Natural killer cell (primary cell): ENCODE data around the gene PRRG4. TPM values are rescaled to one million over a fixed set of nuclear protein-coding genes. Genes with fewer than 3 reads are reported as not detected.

Source experiments
- ATAC-seq, 3 donors: fragments of 150-1000 bp in 2 of 3; fragments of 200-7000 bp in 1 of 3; cut with Tn5 transposase; 1 replicate in 1 of 3; 2 replicates in 2 of 3; pipeline ENCODE4 v1.10.0; 2021; ENCODE audit warnings: mild to moderate bottlenecking in 2 of 3, moderate library complexity in 2 of 3
- DNase-seq, 2 donors: peaks; one replicate each; pipeline versions ENCODE4 v3.0.0 to v3.0.0-alpha.2; 2013 to 2021; ENCODE audit warnings: mixed read lengths in 1 of 2
- H3K27ac ChIP-seq: one replicate; pipeline ENCODE4 v1.5.1; 2013; ENCODE audit warnings: mild to moderate bottlenecking, low read length
- H3K27me3 ChIP-seq: one replicate; pipeline ENCODE4 v1.6.1; 2013; ENCODE audit warnings: low read length; ENCODE audit not compliant: control insufficient read depth, insufficient read depth
- H3K36me3 ChIP-seq: one replicate; pipeline ENCODE4 v1.6.1; 2013; ENCODE audit warnings: low read length; ENCODE audit not compliant: control insufficient read depth, insufficient read depth
- H3K4me1 ChIP-seq: one replicate; pipeline ENCODE4 v1.6.1; 2013; ENCODE audit warnings: low read length; ENCODE audit not compliant: control insufficient read depth, insufficient read depth
- H3K4me3 ChIP-seq: one replicate; pipeline ENCODE4 v1.5.1; 2013; ENCODE audit warnings: low read length
- H3K9me3 ChIP-seq: one replicate; pipeline ENCODE4 v1.6.1; 2013; ENCODE audit warnings: low read length; ENCODE audit not compliant: control insufficient read depth, insufficient read depth
- H3K27ac Mint-ChIP-seq, 2 donors: one replicate each; pipeline ENCODE4 v1.8.0; 2022; ENCODE audit warnings: mild to moderate bottlenecking in 2 of 2, mixed read lengths in 2 of 2, moderate library complexity in 1 of 2
- H3K27me3 Mint-ChIP-seq, 2 donors: one replicate each; pipeline ENCODE4 v1.8.0; 2022; ENCODE audit warnings: low read depth in 2 of 2, mixed read lengths in 2 of 2
- H3K36me3 Mint-ChIP-seq: one replicate; pipeline ENCODE4 v1.8.0; 2022; ENCODE audit warnings: mixed read lengths
- H3K4me1 Mint-ChIP-seq, 2 donors: one replicate each; pipeline ENCODE4 v1.8.0; 2022; ENCODE audit warnings: mixed read lengths in 2 of 2
- H3K4me3 Mint-ChIP-seq: one replicate; pipeline ENCODE4 v1.8.0; 2022; ENCODE audit warnings: mild to moderate bottlenecking, moderate library complexity, mixed read lengths
- H3K9me3 Mint-ChIP-seq, 2 donors: one replicate each; pipeline ENCODE4 v1.8.0; 2022; ENCODE audit warnings: mixed read lengths in 2 of 2
- CTCF ChIP-seq: fragments of 200-600 bp; IDR thresholded peaks from one replicate; pipeline ENCODE4 v1.8.0; 2022; ENCODE audit warnings: antibody characterized with exemption
- WGBS: methylation state at CpG from one replicate; pipeline ENCODE4 v1.1.7; 2013; ENCODE audit warnings: missing lambda C conversion rate; ENCODE audit not compliant: insufficient coverage; 5-methylcytosine and 5-hydroxymethylcytosine counted together
- intact Hi-C: fragments of 100-400 bp; cut with micrococcal nuclease; formaldehyde crosslinking; loops from one replicate; pipeline ENCODE4 v1.14.2; 2022
- total RNA-seq, 4 donors: library from RNA; stranded (reverse); fragments of 120-200 nt in 1 of 4; gene quantifications; one replicate each; pipeline versions ENCODE4 v1.2.3 to v1.2.4, GENCODE V29; 2013 to 2022

PRRG4 gene
- total RNA-seq, 3 donors from 2014 or later (not counting 1 experiment from before 2014, with no cell fraction given) = 0.14 to 0.25 (median 0.19) TPM

- Histone ChIP-seq H3K27ac (no peak overlapping the region), H3K4me3 (no peak overlapping the region), H3K36me3 (no peaks in the 10 kb centered on the region), H3K4me1 (peaks cover 11% of the 10 kb centered on the region), H3K27me3 (no peaks in the 10 kb centered on the region), H3K9me3 (no peaks in the 10 kb centered on the region)
- TF ChIP-seq CTCF = no peak
- H3K27ac Mint-ChIP-seq = no peak overlapping the region
- DNase-seq (no peak), ATAC-seq (no peak)
- no peaks in the 10 kb centered on the region for H3K9me3 Mint-ChIP-seq
- 100% methylated on average over 1 of the region's 1 CpG for WGBS
- H3K4me3 Mint-ChIP-seq = no peak overlapping the region
- H3K4me1 Mint-ChIP-seq = peaks cover 7 to 13% of the 10 kb centered on the region in 2 donors
- intact Hi-C loops = no loop called here
- peaks cover 12 to 16% of the 10 kb centered on the region in 2 donors for H3K27me3 Mint-ChIP-seq
- H3K36me3 Mint-ChIP-seq = no peaks in the 10 kb centered on the region
Observed at GRCh38 chr11:32827276-32827675, 2.5 kb upstream of the PRRG4 start.

GRCh38 chr11:32829157-32829679 is 509 bp upstream of the PRRG4 start:
- Mint-ChIP-seq H3K4me3 (peak overlapping the region; percentile 81), H3K36me3 (no peaks in the 10 kb centered on the region), H3K9me3 (no peaks in the 10 kb centered on the region), H3K27me3 (peaks cover 12% of the 10 kb centered on the region in 2 donors), H3K27ac (peak overlapping the region in 1 of 2 donors; percentile 40), H3K4me1 (peaks cover 7 to 13% of the 10 kb centered on the region in 2 donors)
- 0% methylated on average over 9 of the region's 12 CpGs for WGBS
- no peaks in the 10 kb centered on the region for H3K36me3 ChIP-seq
- no peaks in the 10 kb centered on the region for H3K9me3 ChIP-seq
- TF ChIP-seq CTCF = no peak
- intact Hi-C loops = no loop called here
- no peak for DNase-seq
- ATAC-seq = peak in 2 of 3 donors; percentile 29 to 38
- H3K4me3 ChIP-seq = peak overlapping the region; percentile 28
- H3K4me1 ChIP-seq = peaks cover 11% of the 10 kb centered on the region
- no peaks in the 10 kb centered on the region for H3K27me3 ChIP-seq
- H3K27ac ChIP-seq = no peak overlapping the region

GRCh38 chr11:32830413-32830738 is 649 bp downstream of the PRRG4 start:
- DNase-seq = no peak
- no peak for TF ChIP-seq CTCF
- intact Hi-C loops = no loop called here
- H3K36me3 Mint-ChIP-seq = no peaks in the 10 kb centered on the region
- peaks cover 7 to 13% of the 10 kb centered on the region in 2 donors for H3K4me1 Mint-ChIP-seq
- no peaks in the 10 kb centered on the region for H3K9me3 ChIP-seq
- peak overlapping the region; percentile 31 for H3K4me3 ChIP-seq
- peaks cover 11% of the 10 kb centered on the region for H3K4me1 ChIP-seq
- no peak overlapping the region for H3K27ac ChIP-seq
- ATAC-seq = peak in 1 of 3 donors; percentile 29
- no peak overlapping the region for H3K27ac Mint-ChIP-seq
- H3K9me3 Mint-ChIP-seq = no peaks in the 10 kb centered on the region
- WGBS = 3% methylated on average over 4 of the region's 6 CpGs
- H3K27me3 Mint-ChIP-seq = peaks cover 12% of the 10 kb centered on the region in 2 donors
- peak overlapping the region; percentile 70 for H3K4me3 Mint-ChIP-seq
- H3K36me3 ChIP-seq = no peaks in the 10 kb centered on the region
- no peaks in the 10 kb centered on the region for H3K27me3 ChIP-seq

GRCh38 chr11:32830796-32831195 is 1.1 kb downstream of the PRRG4 start:
- no peaks in the 10 kb centered on the region for H3K36me3 ChIP-seq
- no peaks in the 10 kb centered on the region for H3K27me3 ChIP-seq
- H3K36me3 Mint-ChIP-seq = no peaks in the 10 kb centered on the region
- H3K4me3 ChIP-seq = no peak overlapping the region
- no peak overlapping the region for H3K27ac Mint-ChIP-seq
- no peak for TF ChIP-seq CTCF
- H3K27ac ChIP-seq = no peak overlapping the region
- H3K4me3 Mint-ChIP-seq = peak overlapping the region; percentile 70
- no peaks in the 10 kb centered on the region for H3K9me3 ChIP-seq
- 87% methylated on average over 9 of the region's 9 CpGs for WGBS
- peaks cover 7 to 13% of the 10 kb centered on the region in 2 donors for H3K4me1 Mint-ChIP-seq
- H3K9me3 Mint-ChIP-seq = no peaks in the 10 kb centered on the region
- H3K27me3 Mint-ChIP-seq = peaks cover 12% of the 10 kb centered on the region in 2 donors
- peaks cover 11% of the 10 kb centered on the region for H3K4me1 ChIP-seq
- intact Hi-C loops = no loop called here
- DNase-seq (no peak), ATAC-seq (no peak)
